GM18907 (cell line): ENCODE data around the gene ARID5B.

ENCODE experiments used
- ATAC-seq: cut with Tn5 transposase; IDR thresholded peaks from one replicate; pipeline ENCODE4 v1.9.1; 2021; ENCODE audit warnings: mild to moderate bottlenecking, moderate library complexity; ENCODE audit not compliant: unreplicated experiment

Gene ARID5B

GRCh38 chr10:61882621-61883370 lies 18.7 kb upstream of the ARID5B start:
- ATAC-seq: no peak

GRCh38 chr10:61883371-61884025 lies 18.0 kb upstream of the ARID5B start:
- ATAC-seq: no peak

GRCh38 chr10:61887772-61888171 lies 13.7 kb upstream of the ARID5B start:
- no peak for ATAC-seq

- ATAC-seq: no peak
Measured at GRCh38 chr10:61888744-61889143, 12.8 kb upstream of the ARID5B start.

- no peak for ATAC-seq
Measured at GRCh38 chr10:61890430-61890829, 11.1 kb upstream of the ARID5B start.

GRCh38 chr10:61890881-61891409 lies 10.6 kb upstream of the ARID5B start:
- no peak for ATAC-seq

GRCh38 chr10:61891906-61892585 lies 9.5 kb upstream of the ARID5B start:
- no peak for ATAC-seq

GRCh38 chr10:61892961-61893360 lies 8.5 kb upstream of the ARID5B start:
- no peak for ATAC-seq

GRCh38 chr10:61894133-61894532 lies 7.4 kb upstream of the ARID5B start:
- ATAC-seq: no peak

- ATAC-seq: no peak
Measured at GRCh38 chr10:61895898-61896600, 5.5 kb upstream of the ARID5B start.

- peak; percentile 74 for ATAC-seq
Measured at GRCh38 chr10:61896854-61897661, 4.4 kb upstream of the ARID5B start.

GRCh38 chr10:61897671-61898434 lies 3.6 kb upstream of the ARID5B start:
- ATAC-seq: no peak

- ATAC-seq: no peak
Measured at GRCh38 chr10:61898435-61898778, 3.1 kb upstream of the ARID5B start.

- no peak for ATAC-seq
Measured at GRCh38 chr10:61899069-61899531, 2.4 kb upstream of the ARID5B start.

GRCh38 chr10:61899663-61899996 lies 1.9 kb upstream of the ARID5B start:
- no peak for ATAC-seq

- ATAC-seq: peak; percentile 34
Measured at GRCh38 chr10:61899997-61900828, 1.3 kb upstream of the ARID5B start.

- no peak for ATAC-seq
Measured at GRCh38 chr10:61901829-61902444, 438 bp downstream of the ARID5B start.
